ENCODE data around the gene NCKAP5.

The NCKAP5 gene

GRCh38 chr2:132716954-132717353 lies 851.3 kb downstream of the NCKAP5 start:
- no peaks in the 10 kb centered on the region for H3K36me3 ChIP-seq (ENCODE audit: control insufficient read depth in 1 of 2, insufficient read depth in 2 of 2, low read length in 2 of 2)
- H3K14ac ChIP-seq (ENCODE audit: low read length) = no peak overlapping the region
- no peaks in the 10 kb centered on the region for H3K4me1 ChIP-seq (ENCODE audit: control insufficient read depth in 1 of 2, insufficient read depth in 2 of 2, low read length in 2 of 2)
- H3K4me2 ChIP-seq (ENCODE audit: low read length) = no peak overlapping the region
- no peak overlapping the region for H3K4me3 ChIP-seq (ENCODE audit: low read depth, low read length)
- H3K27ac ChIP-seq (ENCODE audit: low read depth, low read length) = no peak overlapping the region
- no peak overlapping the region for H2AK5ac ChIP-seq (ENCODE audit: low read length)
- H4K91ac ChIP-seq (ENCODE audit: low read depth, low read length) = no peak overlapping the region
- no peak overlapping the region for H4K12ac ChIP-seq (ENCODE audit: low read depth, low read length)
- no peak overlapping the region for H3K18ac ChIP-seq (ENCODE audit: low read length)
- WGBS (ENCODE audit: extremely low coverage, insufficient coverage, insufficient read length) = no CpG with 5 or more reads among the region's 2 CpGs
- H2AFZ ChIP-seq (ENCODE audit: insufficient read depth, low read length, poor library complexity) = no peak overlapping the region
- no peak overlapping the region for H3K23ac ChIP-seq (ENCODE audit: low read length)
- no peaks in the 10 kb centered on the region for H3K79me1 ChIP-seq (ENCODE audit: low read length)
- DNase-seq = no peak
- H4K8ac ChIP-seq (ENCODE audit: low read depth, low read length) = no peak overlapping the region
- no peak overlapping the region for H2BK120ac ChIP-seq (ENCODE audit: insufficient read depth, low read length, poor library complexity)
- H3K79me2 ChIP-seq (ENCODE audit: control insufficient read depth, insufficient read depth, low read length, poor library complexity) = no peaks in the 10 kb centered on the region
- no peaks in the 10 kb centered on the region for H3K27me3 ChIP-seq (ENCODE audit: insufficient read depth, low read length)
- no peaks in the 10 kb centered on the region for H3K9me3 ChIP-seq (ENCODE audit: insufficient read depth, low read depth, low read length)
- no peak overlapping the region for H3K9ac ChIP-seq (ENCODE audit: low read length)
- H2BK12ac ChIP-seq (ENCODE audit: low read length) = no peak overlapping the region
- H2BK5ac ChIP-seq (ENCODE audit: low read depth, low read length, poor library complexity) = no peak overlapping the region
- no peak overlapping the region for H3K4ac ChIP-seq (ENCODE audit: low read depth, low read length)

GRCh38 chr2:132715386-132716351 lies 852.6 kb downstream of the NCKAP5 start:
- Histone ChIP-seq H3K36me3 (ENCODE audit: control insufficient read depth in 1 of 2, insufficient read depth in 2 of 2, low read length in 2 of 2) (no peaks in the 10 kb centered on the region), H3K4me3 (ENCODE audit: low read depth, low read length) (no peak overlapping the region), H3K27me3 (ENCODE audit: insufficient read depth, low read length) (no peaks in the 10 kb centered on the region), H3K14ac (ENCODE audit: low read length) (no peak overlapping the region), H3K4me1 (ENCODE audit: control insufficient read depth in 1 of 2, insufficient read depth in 2 of 2, low read length in 2 of 2) (no peaks in the 10 kb centered on the region), H4K8ac (ENCODE audit: low read depth, low read length) (no peak overlapping the region), H3K4ac (ENCODE audit: low read depth, low read length) (no peak overlapping the region), H4K12ac (ENCODE audit: low read depth, low read length) (no peak overlapping the region), H2BK12ac (ENCODE audit: low read length) (no peak overlapping the region), H3K9me3 (ENCODE audit: insufficient read depth, low read depth, low read length) (no peaks in the 10 kb centered on the region), H3K79me1 (ENCODE audit: low read length) (no peaks in the 10 kb centered on the region), H2BK120ac (ENCODE audit: insufficient read depth, low read length, poor library complexity) (no peak overlapping the region), H3K4me2 (ENCODE audit: low read length) (no peak overlapping the region), H4K91ac (ENCODE audit: low read depth, low read length) (no peak overlapping the region), H2AFZ (ENCODE audit: insufficient read depth, low read length, poor library complexity) (no peak overlapping the region), H2BK5ac (ENCODE audit: low read depth, low read length, poor library complexity) (no peak overlapping the region), H2AK5ac (ENCODE audit: low read length) (no peak overlapping the region), H3K23ac (ENCODE audit: low read length) (no peak overlapping the region), H3K18ac (ENCODE audit: low read length) (no peak overlapping the region), H3K79me2 (ENCODE audit: control insufficient read depth, insufficient read depth, low read length, poor library complexity) (no peaks in the 10 kb centered on the region), H3K9ac (ENCODE audit: low read length) (no peak overlapping the region), H3K27ac (ENCODE audit: low read depth, low read length) (no peak overlapping the region)
- WGBS (ENCODE audit: extremely low coverage, insufficient coverage, insufficient read length) = no CpG with 5 or more reads among the region's 7 CpGs
- no peak for DNase-seq

- no peak overlapping the region for H4K12ac ChIP-seq (ENCODE audit: low read depth, low read length)
- no peak overlapping the region for H3K14ac ChIP-seq (ENCODE audit: low read length)
- no peaks in the 10 kb centered on the region for H3K79me2 ChIP-seq (ENCODE audit: control insufficient read depth, insufficient read depth, low read length, poor library complexity)
- no peak overlapping the region for H2BK12ac ChIP-seq (ENCODE audit: low read length)
- H3K9ac ChIP-seq (ENCODE audit: low read length) = no peak overlapping the region
- H3K27ac ChIP-seq (ENCODE audit: low read depth, low read length) = no peak overlapping the region
- H3K36me3 ChIP-seq (ENCODE audit: control insufficient read depth in 1 of 2, insufficient read depth in 2 of 2, low read length in 2 of 2) = no peaks in the 10 kb centered on the region
- no peak overlapping the region for H3K4me3 ChIP-seq (ENCODE audit: low read depth, low read length)
- no peak overlapping the region for H3K4ac ChIP-seq (ENCODE audit: low read depth, low read length)
- no peak overlapping the region for H2AFZ ChIP-seq (ENCODE audit: insufficient read depth, low read length, poor library complexity)
- no peaks in the 10 kb centered on the region for H3K27me3 ChIP-seq (ENCODE audit: insufficient read depth, low read length)
- no peak overlapping the region for H4K91ac ChIP-seq (ENCODE audit: low read depth, low read length)
- H3K4me2 ChIP-seq (ENCODE audit: low read length) = no peak overlapping the region
- H3K9me3 ChIP-seq (ENCODE audit: insufficient read depth, low read depth, low read length) = no peaks in the 10 kb centered on the region
- H4K8ac ChIP-seq (ENCODE audit: low read depth, low read length) = no peak overlapping the region
- H2AK5ac ChIP-seq (ENCODE audit: low read length) = no peak overlapping the region
- no peak overlapping the region for H3K23ac ChIP-seq (ENCODE audit: low read length)
- no peaks in the 10 kb centered on the region for H3K79me1 ChIP-seq (ENCODE audit: low read length)
- H3K4me1 ChIP-seq (ENCODE audit: control insufficient read depth in 1 of 2, insufficient read depth in 2 of 2, low read length in 2 of 2) = no peaks in the 10 kb centered on the region
- no peak overlapping the region for H3K18ac ChIP-seq (ENCODE audit: low read length)
- no peak for DNase-seq
- no CpG with 5 or more reads among the region's 4 CpGs for WGBS (ENCODE audit: extremely low coverage, insufficient coverage, insufficient read length)
- no peak overlapping the region for H2BK120ac ChIP-seq (ENCODE audit: insufficient read depth, low read length, poor library complexity)
- no peak overlapping the region for H2BK5ac ChIP-seq (ENCODE audit: low read depth, low read length, poor library complexity)
Measured at GRCh38 chr2:132703396-132703795, 864.9 kb downstream of the NCKAP5 start.

- H3K27ac ChIP-seq (ENCODE audit: low read depth, low read length) = no peak overlapping the region
- no peaks in the 10 kb centered on the region for H3K9me3 ChIP-seq (ENCODE audit: insufficient read depth, low read depth, low read length)
- no peak overlapping the region for H4K91ac ChIP-seq (ENCODE audit: low read depth, low read length)
- H3K4me1 ChIP-seq (ENCODE audit: control insufficient read depth in 1 of 2, insufficient read depth in 2 of 2, low read length in 2 of 2) = no peaks in the 10 kb centered on the region
- H2BK120ac ChIP-seq (ENCODE audit: insufficient read depth, low read length, poor library complexity) = no peak overlapping the region
- no peak overlapping the region for H3K18ac ChIP-seq (ENCODE audit: low read length)
- H2AFZ ChIP-seq (ENCODE audit: insufficient read depth, low read length, poor library complexity) = no peak overlapping the region
- H3K27me3 ChIP-seq (ENCODE audit: insufficient read depth, low read length) = no peaks in the 10 kb centered on the region
- WGBS (ENCODE audit: extremely low coverage, insufficient coverage, insufficient read length) = no CpG with 5 or more reads among the region's 2 CpGs
- no peak overlapping the region for H3K14ac ChIP-seq (ENCODE audit: low read length)
- H3K79me1 ChIP-seq (ENCODE audit: low read length) = no peaks in the 10 kb centered on the region
- no peak overlapping the region for H2BK5ac ChIP-seq (ENCODE audit: low read depth, low read length, poor library complexity)
- no peak for DNase-seq
- H3K4ac ChIP-seq (ENCODE audit: low read depth, low read length) = no peak overlapping the region
- H4K12ac ChIP-seq (ENCODE audit: low read depth, low read length) = no peak overlapping the region
- H4K8ac ChIP-seq (ENCODE audit: low read depth, low read length) = no peak overlapping the region
- H3K4me3 ChIP-seq (ENCODE audit: low read depth, low read length) = no peak overlapping the region
- H3K36me3 ChIP-seq (ENCODE audit: control insufficient read depth in 1 of 2, insufficient read depth in 2 of 2, low read length in 2 of 2) = no peaks in the 10 kb centered on the region
- H2BK12ac ChIP-seq (ENCODE audit: low read length) = no peak overlapping the region
- H2AK5ac ChIP-seq (ENCODE audit: low read length) = no peak overlapping the region
- no peak overlapping the region for H3K4me2 ChIP-seq (ENCODE audit: low read length)
- no peaks in the 10 kb centered on the region for H3K79me2 ChIP-seq (ENCODE audit: control insufficient read depth, insufficient read depth, low read length, poor library complexity)
- H3K23ac ChIP-seq (ENCODE audit: low read length) = no peak overlapping the region
- H3K9ac ChIP-seq (ENCODE audit: low read length) = no peak overlapping the region
Measured at GRCh38 chr2:132701810-132702209, 866.5 kb downstream of the NCKAP5 start.
